ENCODE data around the gene CYSTM1.

CYSTM1 gene

DNA sequence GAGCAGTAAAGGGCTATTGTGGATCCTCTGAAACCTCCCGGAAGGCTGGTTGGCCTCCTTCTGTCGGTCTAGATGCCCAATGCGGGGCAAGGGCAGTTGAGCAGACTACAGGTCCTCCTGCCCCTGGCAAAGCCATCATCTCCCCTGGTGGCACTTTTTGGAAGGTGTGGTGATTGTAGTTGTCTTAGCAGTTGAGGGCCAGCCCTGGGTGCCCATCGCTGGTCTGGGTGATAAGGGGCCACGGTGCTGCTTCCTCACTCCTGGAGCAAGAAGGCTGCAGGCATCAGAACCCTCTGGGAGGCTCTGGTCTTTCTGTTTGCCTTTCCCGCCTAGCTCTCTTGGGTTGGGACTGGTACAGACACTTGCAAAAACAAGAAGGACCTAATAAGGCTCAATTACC, 63.8 kb downstream of the CYSTM1 start:
- DNase-seq (ENCODE audit: low read depth) = no peak

DNA sequence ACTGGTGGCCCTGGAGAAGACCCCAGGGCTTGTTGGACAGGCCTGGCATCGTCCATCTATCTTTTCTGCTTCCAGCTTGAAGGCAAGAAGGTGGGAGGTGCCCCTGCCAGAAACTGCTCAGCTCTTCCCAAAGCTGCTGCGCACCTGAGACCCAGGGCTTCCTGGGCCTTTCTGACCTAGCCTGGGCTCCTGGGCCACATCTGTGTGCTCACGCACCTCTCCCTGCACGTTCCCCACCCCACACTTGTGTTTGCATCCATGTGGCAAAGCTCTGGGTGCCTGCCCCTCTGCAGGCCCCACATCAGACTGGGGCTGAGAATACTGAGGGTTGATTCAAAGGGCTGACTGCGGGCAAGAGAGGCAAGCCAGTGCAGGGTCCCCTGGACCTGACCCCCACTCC, 64.5 kb downstream of the CYSTM1 start:
- no peak for DNase-seq (ENCODE audit: low read depth)

DNA sequence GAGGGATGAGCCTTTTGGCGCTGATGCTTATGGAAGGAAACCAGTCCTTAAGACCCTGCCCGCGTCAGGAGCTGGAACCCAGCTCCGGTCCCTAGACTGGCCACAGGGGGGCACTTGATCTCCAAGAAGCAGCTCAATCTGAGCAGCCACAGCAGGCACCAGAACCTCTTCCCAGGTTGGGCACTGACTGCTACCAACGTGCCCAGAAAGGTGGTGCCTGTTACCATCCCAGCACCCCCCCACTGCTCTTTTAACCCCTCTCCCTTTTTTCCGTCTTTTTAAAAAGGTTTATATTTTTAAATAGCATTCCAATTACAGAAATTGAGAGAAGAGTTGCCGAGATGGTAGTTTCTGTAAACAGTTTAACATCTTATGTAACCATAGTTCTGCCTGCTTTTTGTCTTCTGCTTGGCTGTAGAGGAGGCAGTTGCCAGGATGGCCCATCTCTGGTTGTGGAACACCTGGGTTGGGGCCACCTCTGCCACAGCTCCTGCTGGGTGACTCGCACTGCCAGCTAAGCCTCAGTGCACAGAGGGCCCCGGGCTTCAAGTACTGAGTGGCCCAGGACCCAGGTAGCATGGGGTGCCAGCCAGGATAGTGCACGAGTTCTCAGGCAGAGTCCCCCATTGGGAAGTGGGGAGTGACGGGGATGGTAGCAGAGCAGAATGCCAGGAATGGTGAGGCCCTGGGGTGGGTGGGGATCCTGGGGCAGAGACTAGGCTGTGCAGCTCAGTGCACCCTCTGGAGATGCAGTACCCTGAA, 65.1 kb downstream of the CYSTM1 start:
- peak; percentile 8 for DNase-seq (ENCODE audit: low read depth)

DNA sequence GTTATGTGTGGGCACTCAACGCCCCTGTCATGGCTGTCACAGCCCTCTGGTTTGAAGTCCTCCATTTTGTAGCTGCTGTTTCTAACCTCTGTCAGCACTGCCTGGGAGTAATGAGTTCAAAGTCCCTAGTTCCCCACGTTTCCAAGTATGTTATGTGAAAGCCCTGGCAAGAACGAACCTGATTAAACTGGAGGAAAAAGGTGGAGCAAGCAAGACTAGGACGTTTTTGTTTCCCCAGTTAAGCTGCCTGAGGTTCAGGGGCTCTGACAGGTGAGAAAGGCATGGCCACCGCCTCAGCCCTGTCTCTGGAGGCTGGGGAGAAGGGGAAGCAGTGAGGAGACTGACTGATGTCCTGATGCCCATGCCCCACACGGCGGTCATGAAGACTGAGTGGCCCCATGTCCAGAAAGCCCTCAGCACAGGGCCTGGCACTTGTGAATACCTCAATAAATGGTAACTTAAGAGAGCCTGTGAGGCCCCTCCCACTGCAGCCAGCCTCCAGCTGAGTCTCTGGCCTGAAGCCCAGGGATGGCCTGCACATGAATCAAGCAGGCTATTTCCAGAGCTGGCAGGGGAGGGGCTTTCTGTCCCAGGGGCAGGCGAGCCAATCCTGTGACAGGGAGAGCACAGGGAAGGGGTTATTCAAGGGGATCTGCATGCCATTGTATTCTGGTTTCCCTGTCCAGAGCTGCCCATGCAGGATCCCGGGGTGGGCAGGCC, 66.2 kb downstream of the CYSTM1 start:
- DNase-seq (ENCODE audit: low read depth) = no peak

DNA sequence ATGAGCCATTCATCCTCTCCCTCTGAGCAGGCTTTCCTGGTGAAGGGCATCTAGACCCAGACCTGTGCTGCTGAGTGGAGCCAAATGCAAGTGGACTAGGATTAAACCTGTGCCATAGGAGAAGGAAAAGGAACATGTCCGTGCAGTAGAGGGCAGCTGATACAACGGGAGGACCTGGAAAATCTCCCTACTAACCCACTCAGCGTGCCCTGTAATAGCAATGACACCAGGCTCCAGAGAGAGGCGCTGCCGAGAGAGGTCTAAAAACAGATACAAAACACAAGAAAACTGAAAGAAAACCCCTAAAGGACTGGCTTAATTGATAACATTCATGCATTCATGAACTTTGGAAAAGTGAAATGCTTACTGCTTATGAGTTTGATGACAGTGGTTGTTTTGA, 67.1 kb downstream of the CYSTM1 start:
- no peak for DNase-seq (ENCODE audit: low read depth)

DNA sequence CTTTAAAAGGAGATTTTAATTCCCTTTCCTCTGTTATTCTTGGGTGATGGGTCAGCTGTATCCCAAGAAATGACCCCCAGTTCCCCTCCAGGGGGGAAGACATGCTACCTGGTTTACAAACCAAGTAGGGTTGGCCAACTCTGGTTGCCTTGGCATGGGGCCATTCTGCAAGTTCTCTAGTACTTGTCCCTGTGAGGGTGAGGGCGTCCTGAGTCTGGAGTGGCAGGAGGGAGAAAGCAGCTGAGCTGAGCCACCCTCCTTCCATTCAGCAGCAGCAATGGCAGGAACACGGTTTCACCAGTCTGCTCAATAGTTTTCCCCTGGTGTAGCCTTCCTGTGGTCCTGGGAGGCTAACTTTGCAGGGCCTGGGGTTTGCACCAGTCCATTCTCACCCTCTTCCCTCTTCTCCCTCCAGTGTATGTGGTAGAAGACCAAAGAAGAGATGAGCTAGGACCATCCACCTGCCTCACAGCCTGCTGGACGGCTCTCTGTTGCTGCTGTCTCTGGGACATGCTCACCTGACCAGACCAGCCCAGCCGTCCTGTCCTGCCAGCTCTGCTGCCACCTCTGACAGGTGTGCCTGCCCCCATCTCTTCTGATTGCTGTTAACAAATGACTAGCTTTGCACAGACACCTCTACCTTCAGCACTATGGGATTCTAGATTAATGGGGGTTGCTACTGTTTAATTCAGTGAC, 68.0 kb downstream of the CYSTM1 start:
- DNase-seq (ENCODE audit: low read depth) = no peak

DNA sequence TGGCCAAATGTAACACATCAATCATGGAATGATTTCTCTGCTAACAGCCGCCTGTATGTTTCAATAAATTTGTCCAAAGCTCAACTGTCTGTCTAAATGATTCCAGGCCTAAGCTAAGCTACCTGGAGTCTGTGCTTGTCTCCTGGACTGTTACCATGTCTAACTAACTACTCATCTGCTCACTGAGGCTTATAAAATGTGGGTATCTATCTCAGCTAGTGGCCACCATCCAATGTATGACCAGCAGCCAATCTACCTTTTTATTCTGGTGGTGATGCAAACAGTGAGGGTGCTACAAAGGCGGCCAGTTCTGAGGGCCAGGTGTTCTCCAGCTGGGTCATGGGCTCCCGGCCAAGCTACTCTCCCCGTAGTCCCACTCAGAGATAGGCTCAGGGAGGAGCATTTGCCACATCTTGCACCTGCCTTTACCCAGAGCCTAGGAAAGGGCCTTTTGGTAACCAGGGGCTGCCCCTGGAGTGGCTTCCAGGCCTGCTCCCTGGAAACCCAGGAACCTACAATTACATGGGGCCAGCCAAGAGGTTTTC, 68.8 kb downstream of the CYSTM1 start:
- DNase-seq (ENCODE audit: low read depth) = no peak

DNA sequence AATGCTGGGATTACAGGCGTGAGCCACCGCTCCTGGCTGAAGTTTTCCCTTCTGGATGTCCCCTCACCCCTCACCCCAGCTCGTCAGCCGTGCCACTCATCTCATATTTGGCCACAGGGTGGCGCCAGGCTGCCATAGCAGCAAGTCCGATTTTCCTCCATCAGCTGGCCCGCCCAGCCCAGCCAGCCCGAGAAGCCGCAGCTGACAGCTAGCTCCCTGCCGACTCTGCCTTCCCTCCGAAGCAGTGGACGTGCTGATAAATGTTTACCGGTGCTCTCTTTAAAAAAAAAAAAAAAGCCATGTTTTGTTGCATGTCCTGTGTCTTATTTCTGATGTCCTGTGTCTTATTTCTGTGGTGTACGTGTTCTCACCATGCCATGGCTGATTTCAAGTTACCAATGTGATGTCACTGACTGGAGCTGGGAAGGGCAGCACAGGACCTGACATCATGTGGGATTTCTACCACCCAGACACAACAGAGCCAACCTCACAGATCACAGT, 69.6 kb downstream of the CYSTM1 start:
- peak; percentile 48 for DNase-seq (ENCODE audit: low read depth)

DNA sequence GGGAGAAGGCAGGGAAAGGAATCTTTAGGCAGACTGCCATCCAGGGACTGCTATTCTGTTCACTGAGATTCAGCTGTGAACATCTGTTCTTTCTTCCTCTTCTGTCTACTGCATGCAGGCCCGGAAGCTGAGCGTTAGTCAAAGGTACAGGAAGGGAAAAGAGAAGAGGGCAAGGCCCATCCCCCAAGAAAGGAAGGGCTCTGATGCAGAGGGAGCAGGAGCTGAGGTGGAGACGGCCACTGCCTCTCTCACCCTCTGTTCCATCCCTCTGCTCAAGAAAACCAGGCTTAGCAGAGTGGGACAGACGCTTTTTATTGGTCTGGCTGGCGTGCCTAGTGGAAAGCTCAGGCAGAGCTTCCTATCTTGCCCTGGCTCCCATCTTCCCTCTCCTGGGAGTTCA, 70.4 kb downstream of the CYSTM1 start:
- DNase-seq (ENCODE audit: low read depth) = no peak

DNA sequence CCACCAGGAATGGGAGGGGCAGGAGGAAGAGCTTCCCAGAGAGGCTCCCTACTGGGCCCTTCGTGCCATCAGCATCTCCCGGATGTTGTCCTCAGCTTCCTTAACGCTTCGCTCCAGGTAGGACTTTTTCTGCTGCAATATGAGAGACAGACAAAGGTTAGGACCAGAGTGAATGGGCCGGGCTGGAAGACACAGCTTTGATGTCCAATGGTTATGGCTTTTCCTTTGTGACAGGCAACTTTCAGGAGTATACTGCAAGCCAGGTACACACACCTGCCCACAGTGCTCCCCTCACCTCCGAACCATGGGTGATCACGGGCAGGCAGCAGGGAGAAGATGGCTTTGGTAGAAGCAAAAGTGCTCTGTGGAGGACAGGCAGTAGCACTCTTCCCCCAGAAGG, 70.9 kb downstream of the CYSTM1 start:
- DNase-seq (ENCODE audit: low read depth) = no peak

DNA sequence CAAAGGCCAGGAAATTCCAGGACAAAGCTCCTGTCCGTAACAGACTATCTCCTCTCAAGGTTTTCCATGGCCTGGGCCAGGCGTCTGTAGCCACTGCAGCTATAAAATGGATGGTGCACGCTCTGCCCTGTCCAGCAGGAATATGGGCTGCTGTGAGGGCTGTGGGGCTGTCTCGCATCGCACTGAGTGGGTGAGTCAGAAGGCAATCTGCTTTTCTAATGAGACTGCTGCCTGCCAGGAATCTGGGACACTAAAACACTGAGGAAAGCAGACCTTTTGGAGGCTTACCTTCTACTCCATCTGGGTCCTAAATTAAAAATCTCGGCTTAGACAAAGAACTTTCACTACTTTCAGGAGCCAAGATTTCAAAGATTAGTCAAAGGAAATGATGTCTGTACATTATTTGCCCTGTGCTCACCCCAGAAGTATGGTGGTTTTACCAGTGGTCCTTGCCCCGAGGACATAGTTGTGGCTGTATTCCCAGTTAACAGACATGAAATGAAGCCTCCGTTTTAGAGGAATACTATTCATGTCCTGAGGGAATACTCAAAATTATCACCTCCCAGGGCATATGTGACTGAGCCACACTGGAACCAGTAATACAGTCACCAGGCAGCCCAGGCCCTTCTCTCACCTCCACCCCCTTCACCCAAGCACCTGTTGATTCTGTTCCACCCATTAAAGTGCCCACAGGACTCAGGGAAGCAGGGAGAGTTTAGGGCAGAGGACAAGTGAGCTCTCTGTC, 71.6 kb downstream of the CYSTM1 start:
- no peak for DNase-seq (ENCODE audit: low read depth)

DNA sequence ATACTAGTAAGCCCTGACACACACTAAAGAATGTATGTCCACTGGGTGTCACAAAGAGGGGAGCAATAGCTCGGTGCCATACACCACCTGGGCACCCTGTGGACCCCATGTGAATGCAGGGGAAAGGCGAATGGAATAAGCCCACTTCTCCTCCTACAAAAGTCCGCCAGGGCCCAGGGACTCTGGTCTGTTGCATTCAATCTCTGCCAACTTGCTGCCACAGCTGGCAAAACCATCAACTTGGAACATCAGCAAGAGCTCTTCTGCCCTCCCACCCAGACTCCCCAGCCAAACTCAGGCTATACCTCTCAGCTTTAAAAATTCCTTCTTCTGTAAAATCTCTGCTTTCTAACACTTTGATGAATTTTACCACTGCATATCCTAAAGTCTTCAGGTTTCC, 73.4 kb downstream of the CYSTM1 start:
- DNase-seq (ENCODE audit: low read depth) = no peak

DNA sequence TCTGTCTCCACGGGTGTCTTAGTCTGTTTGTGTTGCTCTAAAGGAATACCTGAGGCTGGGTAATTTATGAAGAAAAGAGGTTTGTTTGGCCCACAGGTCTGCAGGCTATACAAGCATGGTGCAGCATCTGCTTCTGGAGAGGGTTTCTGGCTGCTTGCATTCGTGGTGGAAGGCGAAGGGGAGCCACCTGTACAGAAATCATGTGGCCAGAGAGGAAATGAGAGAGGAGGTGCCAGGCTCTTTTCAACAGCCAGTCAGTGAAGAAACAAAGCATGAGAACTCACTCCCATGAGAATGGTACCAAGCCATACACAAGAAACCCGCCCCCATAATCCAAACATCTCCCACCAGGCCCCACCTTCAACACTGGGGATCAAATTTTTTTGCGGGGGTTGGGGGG, 74.5 kb downstream of the CYSTM1 start:
- no peak for DNase-seq (ENCODE audit: low read depth)

DNA sequence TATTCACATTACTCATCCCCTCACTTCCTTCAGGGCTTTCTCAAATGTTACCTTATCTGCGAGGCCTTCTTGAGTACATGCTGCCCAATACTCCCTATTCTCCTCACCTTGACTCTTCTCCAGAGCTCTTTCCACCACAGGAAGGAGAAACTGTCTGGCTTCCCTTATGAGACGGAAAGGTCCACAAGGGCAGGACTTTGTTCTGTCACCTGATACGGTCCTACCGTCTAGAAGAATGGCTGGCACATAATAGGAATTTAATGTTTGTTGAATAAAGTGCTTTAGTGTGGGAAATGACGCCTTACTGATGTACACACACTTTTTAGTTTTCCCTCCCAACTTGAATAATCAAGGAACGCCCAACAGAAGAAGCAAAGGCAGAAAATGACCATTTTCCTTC, 75.4 kb downstream of the CYSTM1 start:
- no peak for DNase-seq (ENCODE audit: low read depth)

DNA sequence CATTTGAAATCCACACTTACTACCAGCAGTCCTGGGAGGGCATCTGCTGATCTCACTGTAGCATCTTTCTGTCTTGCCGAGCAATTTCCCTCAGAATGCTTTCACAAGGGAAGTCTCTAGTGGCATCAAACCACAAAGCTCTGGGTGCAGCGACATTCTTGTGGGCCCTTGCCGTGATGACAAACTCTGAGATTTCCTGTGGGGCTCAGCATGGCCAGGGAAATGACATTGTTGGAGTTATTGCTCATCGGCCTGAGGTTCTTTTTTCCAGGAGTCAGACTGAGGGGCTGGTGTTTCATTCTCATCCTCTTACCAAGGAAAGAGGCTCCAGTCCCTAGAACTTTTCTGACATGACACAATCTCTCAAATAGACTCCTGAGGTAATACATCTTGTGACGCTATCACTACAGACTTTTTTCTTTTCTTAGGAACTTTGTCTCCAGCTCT, 76.6 kb downstream of the CYSTM1 start:
- DNase-seq (ENCODE audit: low read depth) = peak; percentile 34

DNA sequence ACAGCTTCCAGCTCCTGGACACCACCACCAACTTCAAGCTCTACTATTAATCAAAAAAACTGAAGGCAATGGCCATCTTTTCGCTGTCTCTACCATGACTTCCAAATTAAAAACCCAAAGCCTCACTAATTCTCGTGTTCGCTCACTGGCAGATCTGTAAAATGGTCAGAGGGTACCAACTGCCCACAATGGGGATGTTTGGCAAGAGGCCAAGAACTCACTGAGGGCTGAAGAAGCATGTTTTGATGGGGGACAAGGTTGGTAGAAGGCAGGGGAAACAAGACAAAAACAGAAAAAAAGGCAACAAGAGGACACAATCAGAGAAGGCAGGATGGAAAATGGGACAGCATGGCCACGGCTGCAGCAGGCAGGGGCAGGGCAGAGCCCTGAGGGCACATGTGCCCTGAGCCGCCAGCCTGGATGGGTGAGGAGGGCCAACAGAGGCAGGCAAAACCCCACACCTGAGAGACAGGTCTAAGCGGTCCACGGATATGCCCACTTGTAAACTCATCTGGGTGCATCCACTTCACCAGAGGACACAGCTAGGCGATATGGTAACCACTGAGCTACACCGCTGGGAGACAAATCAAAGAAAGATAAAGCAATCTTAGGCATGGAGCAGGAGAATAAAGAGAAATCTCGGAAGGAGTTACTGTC, 77.6 kb downstream of the CYSTM1 start:
- no peak for DNase-seq (ENCODE audit: low read depth)

DNA sequence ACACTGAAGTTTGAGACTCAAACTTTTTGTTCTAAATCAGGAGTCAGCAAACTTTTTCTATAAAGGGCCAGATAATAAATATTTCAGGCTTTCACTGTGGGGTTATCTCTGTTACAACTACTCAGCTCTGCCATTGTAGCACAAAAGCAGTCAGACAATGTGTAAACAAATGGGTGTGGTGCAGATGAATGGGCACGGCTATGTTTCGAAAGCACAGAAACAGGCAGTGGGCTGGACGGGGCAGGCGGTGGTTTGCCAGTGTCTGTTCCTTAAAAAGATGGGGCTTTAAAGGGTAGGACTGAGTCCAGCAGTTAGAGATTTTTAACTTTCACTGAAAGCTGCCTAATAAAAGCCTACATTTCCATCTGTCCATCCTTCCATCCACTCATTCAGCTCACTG, 79.0 kb downstream of the CYSTM1 start:
- DNase-seq (ENCODE audit: low read depth) = no peak

DNA sequence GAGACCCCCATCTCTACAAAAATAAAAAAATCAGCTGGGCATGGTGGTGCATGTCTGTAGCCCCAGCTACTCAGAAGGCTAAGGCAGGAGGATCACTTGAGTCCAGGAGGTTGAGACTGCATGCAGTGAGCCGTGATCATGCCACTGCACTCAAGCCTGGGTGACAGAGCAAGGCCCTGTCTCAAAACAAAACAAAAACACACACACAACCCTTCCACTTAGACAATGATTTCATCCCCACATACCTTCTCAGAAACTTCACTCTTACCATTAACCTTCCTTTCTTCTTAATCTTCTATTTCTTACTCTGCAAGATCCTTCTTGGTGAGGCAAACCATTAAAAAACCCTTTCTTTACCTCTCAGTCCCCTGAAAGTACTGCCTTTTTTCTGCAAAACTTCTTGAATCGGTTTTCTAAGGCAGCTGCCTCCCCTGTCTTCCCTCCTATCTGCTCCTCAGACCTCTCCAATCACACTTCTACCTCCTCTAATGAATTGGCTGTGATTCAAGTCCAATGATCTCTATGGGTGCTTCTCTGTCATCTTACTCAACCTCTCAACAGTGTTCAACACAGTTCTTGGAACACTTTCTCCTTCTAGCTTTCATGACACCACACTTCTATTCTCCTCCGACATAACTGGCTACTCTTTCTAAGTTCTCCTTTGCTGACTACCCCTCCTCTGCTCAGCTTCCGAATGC, 80.6 kb downstream of the CYSTM1 start:
- DNase-seq (ENCODE audit: low read depth) = no peak

DNA sequence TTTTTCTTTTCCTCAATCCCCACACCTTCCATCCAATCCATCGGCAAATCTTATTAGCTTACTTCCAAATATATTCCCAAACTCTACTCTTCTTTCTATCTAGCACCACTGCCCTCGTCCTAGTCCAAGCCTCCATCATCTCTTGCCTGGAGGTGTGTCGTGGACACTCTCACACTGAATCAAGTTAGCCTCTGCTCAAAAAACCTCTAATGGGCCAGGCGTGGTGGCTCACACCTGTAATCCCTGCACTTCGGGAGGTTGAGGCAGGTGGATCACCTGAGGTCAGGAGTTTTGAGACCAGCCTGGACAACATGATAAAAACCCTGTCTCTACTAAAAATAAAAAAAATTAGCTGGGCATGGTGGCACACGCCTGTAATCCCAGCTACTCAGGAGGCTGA, 81.7 kb downstream of the CYSTM1 start:
- no peak for DNase-seq (ENCODE audit: low read depth)

DNA sequence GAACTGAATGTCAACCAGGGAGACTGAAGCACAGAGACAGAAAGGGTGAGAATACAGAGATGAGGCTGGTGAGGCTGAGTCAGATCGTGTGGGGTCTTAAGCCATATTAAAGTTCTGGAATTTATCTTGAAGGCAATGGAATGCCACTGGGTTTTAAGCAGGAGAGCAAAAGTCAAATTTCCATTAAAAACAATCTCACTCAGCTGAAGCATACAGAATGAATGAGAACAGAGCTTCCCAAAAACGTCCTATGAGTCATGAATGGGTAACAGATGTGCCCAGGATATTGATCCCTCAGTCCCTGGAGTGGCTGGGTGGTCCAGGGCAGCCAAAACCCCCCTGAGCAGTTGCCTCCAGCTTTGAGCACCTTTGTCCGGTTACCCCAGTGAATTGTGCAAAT, 83.0 kb downstream of the CYSTM1 start:
- DNase-seq (ENCODE audit: low read depth) = no peak

DNA sequence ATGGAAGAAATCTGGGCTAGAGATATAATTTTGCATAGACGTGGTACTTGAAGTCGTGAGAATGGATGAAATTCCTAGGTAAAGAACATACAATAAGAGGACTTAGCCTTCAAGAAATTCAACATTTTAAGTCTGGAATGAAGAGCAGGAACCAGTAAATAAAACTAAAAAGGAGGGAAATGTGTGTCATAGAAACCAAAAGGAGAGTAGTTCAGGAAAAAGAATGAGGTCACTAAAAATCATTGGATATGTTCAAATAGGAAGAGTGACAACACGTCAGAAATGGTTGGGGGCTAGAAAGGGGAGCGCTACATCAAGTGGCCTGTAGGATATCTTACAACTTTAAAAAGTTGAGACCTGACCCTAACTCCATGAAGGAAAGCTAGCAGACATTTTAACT, 83.9 kb downstream of the CYSTM1 start:
- DNase-seq (ENCODE audit: low read depth) = no peak
